ENCODE data around the gene USP13.
A peak's percentile ranks its signal among the peaks of the same experiment; 100 is the strongest.
"Not testable (repeated sequence)": the region's sequence is repeated elsewhere in the genome, so short reads cannot be mapped to it uniquely, and the experiment has no call there.

USP13 gene

GRCh38 chr3:179738998-179739397, 86.2 kb downstream of the USP13 start:
- DNase-seq: no peak

DNA sequence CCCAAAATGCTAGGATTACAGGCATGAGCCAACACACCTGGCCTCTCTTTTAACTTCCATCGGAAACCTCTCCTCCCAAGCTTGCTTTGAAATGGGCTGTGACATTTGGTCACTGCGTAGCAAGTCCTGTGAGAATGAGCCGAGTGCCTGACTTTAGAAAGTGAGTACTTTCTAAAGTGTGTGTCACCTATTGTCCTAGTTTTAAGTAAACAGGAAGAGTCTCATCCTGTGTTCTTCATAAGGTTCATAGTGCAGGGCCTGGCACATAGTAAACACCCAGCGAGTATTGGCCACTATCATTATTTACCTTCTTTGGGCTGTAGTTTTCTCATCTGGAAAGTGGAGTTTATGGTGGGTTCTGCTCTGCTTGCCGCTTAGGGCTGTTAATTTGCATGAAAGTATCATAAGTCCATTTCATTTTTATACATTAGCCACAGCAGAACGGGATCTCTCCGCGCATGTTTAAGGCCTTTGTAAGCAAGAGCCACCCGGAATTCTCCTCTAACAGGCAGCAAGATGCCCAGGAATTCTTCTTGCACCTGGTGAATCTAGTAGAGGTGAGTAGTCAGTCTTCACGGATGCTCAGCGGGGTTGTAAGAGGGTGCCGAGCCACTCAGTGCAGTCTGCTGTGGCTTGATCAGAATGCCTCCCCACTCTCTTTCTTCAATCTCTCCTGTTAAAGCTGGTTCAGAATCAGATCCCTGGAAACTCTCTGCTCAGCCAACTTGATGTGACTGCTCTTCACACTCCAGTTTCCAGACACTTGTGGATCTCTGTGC, 87.2 kb downstream of the USP13 start:
- DNase-seq: no peak

GRCh38 chr3:179743913-179744312, 91.1 kb downstream of the USP13 start:
- no peak for DNase-seq

DNA sequence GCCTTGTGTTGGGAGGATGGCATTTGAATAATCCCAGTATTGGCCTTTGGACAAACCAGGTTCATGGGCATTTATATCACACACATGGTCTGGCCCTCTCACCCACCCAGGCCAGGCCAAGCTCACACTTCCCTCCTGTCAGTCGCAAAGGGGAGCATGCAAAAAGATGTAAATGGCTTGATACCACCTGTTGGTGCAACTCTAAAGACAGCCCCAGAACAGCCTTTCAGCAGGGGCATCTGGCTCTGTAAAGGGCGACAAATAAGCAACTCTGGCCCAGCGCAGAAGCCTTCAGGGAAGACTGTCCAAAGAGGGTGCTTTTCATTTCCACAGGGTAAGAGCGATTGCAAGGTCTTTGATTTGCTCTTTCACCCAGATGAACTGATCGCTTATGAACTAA, 91.8 kb downstream of the USP13 start:
- DNase-seq: no peak

DNA sequence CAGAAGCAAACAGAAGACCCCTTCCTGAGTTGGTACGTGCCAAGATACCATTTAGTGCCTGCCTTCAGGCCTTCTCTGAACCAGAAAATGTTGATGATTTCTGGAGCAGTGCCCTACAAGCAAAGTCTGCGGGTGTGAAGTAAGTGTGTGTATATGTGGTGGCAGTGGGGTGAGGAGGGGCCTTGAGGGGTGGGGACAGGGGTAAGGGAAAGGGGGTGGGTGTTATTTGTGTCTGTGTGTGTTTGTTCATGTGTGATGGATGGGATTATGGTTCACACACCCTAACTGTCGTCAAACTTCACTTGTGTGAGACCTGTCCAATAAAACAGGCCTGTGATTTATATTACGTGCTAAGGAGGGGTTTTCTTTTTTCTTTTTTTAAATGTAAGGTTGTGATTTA, 92.2 kb downstream of the USP13 start:
- DNase-seq: no peak

DNA sequence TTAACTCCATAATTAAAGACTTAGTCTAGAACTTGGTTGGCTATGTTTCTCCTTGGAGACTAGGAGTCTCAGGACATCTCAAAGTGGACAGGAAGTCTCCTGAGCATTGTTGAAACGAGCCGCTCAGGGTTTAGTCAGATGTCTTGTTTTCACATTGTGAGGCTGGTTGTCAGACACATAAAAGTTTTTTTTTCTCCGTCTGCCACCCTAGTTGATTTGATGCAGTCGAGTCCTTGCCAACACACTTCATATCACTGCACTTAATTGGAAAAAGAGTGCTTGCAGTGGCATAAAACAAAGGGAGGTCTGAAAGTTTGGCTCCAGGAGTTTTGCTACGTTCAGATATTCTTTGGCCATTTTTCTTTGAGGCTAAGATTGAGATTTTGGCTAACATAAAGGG, 92.9 kb downstream of the USP13 start:
- no peak for DNase-seq

DNA sequence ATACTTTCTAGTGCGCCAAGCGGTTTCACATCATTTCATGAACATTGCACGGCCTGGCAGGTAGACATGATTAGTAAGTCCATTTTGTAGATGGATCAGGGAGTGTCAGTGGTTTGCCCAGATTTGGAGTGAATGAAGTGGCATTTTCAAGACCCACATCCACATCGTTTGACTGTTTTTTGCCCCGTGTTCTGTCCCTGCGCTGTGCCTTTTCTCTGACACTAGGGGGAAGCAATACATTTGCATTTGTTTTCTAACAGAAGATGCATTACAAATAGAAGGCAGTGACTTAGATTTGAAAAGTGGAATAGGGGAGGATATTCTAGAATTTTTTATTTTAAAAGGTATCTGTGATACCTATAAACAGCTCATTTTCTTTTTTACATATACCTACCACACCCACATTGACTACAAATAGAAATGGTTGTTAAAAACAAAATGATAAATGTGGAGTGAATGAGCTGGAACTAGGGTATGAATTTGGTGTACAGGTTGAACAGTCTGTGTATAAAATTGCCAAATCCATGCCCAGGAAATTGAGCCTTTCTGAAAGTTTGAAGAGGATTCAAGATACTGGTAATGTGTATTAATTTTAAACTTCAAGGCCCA, 98.0 kb downstream of the USP13 start:
- no peak for DNase-seq

GRCh38 chr3:179760944-179761343, 108.1 kb downstream of the USP13 start:
- no peak for DNase-seq

- no peak for DNase-seq
Observed at GRCh38 chr3:179765396-179765795, 112.6 kb downstream of the USP13 start.

DNA sequence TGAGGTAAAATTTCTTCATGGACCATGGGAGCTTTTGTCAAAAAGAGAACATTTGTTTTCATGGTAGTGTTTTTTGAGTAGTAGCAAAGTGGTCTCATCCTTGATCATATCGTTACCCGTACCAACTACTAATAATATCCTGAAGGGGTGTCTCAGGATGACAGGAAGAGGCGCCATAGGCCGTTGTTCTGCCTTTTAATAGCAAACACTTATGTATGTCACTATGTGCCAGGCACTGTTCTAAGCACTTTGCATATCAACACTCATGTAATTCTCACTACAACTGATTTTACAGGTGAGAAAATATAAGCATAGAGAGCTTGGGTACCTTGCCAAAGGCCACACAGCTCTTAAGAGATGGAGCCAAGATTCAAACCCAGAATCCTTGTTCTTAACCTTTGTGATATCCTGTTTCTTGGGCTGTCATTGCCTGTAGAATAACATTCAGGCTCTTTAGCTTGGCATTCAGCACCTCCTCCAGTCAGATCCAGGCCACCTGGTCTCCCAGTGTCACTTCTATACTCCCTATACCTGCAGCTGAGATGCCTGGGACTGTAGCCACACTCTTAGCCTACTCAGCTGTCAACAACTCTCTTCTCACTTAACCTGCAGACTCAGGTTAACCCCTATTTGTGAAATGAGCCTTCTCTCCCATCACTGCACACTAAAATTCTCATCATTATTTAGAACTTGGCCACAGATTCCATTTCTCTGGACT, 113.7 kb downstream of the USP13 start:
- DNase-seq: no peak

GRCh38 chr3:179768080-179768479, 115.2 kb downstream of the USP13 start:
- DNase-seq: peak; percentile 27

- no peak for DNase-seq
Observed at GRCh38 chr3:179769411-179770247, 116.8 kb downstream of the USP13 start.

- no peak for DNase-seq
Observed at GRCh38 chr3:179771797-179772196, 119.0 kb downstream of the USP13 start.

DNA sequence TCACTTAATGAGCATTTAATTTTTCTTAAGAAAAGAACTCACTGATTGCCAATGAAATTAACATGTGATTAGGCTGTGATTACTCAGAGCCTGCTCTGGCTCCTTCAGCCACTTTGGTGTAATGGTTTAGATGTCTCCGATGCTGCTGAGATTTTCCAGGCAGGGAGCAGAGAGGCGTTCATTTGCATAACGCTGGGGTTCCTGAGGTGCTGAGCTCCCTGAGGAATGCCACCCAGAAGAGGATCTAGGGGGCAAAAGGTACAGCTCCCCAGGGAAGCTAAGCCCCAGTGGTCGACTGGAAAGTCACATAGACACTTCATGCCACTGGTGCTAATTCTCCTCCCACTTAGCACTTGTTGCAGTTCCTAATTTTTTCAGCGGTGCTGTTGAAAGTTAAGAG, 119.5 kb downstream of the USP13 start:
- DNase-seq: no peak

- no peak for DNase-seq
Observed at GRCh38 chr3:179775416-179776122, 122.7 kb downstream of the USP13 start.

DNA sequence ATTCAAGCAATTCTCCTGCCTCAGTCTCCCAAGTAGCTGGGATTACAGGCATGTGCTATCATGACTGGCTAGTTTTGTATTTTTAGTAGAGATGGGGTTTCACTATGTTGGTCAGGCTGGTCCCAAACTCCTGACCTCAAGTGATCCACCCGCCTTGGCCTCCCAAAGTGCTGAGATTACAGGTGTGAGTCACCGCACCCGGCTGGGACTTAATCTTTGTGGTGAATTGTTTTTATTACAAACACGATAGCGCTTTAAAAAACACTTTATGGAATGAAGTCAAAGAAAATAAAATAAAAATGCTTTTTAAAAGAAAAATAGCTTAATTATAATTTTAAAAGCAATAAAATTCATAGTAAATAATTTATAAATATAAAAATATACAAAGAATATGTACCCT, 130.0 kb downstream of the USP13 start:
- DNase-seq: not testable (repeated sequence)

DNA sequence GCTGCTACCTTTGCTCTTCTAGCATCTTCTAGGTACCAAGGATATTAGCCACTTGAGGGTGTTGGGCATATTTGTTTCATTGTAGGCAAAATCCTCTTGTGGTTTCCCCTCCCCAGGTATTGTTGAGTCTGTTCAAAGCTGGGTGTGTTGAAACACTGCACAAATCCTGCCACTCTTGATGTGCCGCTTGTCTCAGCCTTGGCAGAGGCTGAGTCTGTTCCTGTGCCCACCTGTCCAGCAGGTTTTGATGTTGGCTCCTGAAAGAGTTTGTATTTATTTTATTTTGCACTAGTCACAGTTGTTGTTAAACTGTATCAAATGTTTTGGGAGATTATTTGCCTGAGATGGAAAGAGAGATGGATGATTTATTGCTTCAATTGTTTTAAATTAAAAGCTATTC, 136.2 kb downstream of the USP13 start:
- no peak for DNase-seq

DNA sequence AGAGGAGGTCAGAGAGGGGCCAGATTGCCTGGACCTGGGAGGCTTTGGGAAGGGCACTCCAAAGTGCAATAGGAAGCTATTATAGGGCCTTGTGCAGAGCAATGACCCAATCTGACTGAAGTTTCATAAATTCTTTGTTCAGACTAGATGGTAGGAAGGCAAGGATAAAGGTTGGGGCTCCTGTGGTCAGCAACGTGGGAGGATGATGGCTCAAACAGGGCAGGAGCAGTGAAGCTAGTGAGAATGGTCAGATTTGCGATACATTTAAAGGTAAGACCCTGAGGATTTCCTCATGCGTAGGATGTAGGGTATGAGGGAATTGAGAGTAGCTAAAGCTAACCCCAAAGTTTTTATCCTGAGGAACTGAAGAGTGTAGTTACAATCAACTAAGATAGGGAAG, 139.0 kb downstream of the USP13 start:
- no peak for DNase-seq

GRCh38 chr3:179794355-179794754, 141.5 kb downstream of the USP13 start:
- no peak for DNase-seq

GRCh38 chr3:179796421-179796820, 143.6 kb downstream of the USP13 start:
- no peak for DNase-seq

DNA sequence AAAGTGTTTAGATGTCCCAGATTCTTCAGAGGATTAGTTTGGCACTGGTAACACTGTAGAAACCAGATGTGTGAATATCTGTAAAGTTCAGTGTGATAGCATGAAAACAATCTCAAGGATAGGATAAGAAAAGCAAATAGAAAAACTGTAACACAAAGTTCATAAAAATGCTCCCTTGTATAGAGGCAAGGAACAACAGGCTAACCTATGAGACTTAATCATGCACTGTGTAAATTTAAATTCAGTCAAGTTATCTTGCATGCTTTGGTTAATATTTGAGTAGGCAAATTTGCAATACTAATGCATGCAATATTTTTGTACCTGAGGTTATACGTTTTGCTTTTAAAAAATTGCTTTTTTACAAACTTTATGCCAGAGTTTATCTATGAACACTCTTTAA, 144.4 kb downstream of the USP13 start:
- DNase-seq: no peak

- no peak for DNase-seq
Observed at GRCh38 chr3:179801263-179801662, 148.4 kb downstream of the USP13 start.

- no peak for DNase-seq
Observed at GRCh38 chr3:179801856-179802255, 149.0 kb downstream of the USP13 start.

Data from NCI-H2171 (cell line).